GM21576 (cell line): ENCODE data around the gene RASL11A.
"Not testable (repeated sequence)": the region's sequence is repeated elsewhere in the genome, so short reads cannot be mapped to it uniquely, and the experiment has no call there.

Source experiments
- ATAC-seq: cut with Tn5 transposase; IDR thresholded peaks from one replicate; pipeline ENCODE4 v1.9.1; 2021; ENCODE audit warnings: mild to moderate bottlenecking, moderate library complexity; ENCODE audit not compliant: unreplicated experiment

RASL11A gene

DNA sequence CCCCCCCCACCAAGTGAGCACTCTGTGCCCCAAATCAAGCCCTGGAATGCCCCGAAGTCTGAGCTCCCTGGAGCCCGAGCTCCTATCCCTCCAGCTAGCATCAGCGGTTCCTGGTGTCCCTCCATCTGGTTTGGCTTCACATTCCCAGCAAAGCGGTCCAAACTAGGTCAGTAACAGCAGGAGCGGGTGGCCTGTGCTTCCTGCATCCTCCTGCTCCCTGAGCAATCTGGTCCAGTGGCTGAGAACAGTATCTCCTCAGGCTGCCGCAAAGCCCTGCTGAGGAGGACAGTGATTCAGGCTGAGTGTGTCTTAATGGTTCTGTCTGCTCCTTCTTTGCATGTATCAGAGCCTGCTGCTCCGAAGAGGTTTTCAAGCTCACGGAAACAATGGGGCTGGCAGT is 25.9 kb downstream of the RASL11A start:
- no peak for ATAC-seq

DNA sequence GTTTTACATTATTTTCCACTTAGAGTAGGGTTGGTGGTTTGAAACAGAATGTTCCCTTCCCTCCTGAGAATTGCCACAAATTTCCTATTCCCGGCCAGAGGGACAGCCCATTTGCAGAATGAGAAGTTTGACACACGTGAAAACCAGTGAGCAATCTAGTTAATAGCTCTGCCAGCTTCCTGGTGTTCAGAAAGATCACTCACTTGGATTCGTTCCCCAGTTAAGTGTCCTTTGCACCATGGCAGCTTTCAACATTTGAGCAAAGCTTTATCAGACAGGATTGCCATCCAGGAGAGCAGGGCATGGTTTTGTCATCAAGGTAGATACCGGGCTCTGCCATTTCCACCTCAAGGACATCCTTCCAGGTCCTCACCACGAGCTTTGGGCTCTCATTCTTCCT is 28.2 kb downstream of the RASL11A start:
- no peak for ATAC-seq

DNA sequence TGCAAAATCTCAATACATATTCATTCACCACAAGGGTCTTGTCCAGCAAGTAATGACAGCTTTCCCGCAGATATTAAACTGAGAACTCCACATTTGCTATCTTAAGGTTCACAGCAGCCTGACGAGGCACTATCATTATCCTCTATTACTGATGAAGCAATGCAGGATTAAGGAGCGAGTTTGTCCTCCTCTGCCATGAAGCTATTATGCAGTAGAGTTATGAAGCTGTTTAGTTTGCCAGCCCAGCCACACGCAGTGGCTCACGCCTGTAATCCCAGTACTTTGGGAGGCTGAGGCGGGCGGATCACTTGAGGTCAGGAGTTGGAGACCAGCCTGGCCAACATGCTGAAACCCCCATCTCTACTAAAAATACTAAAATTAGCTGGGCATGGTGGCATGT is 29.8 kb downstream of the RASL11A start:
- not testable (repeated sequence) for ATAC-seq

DNA sequence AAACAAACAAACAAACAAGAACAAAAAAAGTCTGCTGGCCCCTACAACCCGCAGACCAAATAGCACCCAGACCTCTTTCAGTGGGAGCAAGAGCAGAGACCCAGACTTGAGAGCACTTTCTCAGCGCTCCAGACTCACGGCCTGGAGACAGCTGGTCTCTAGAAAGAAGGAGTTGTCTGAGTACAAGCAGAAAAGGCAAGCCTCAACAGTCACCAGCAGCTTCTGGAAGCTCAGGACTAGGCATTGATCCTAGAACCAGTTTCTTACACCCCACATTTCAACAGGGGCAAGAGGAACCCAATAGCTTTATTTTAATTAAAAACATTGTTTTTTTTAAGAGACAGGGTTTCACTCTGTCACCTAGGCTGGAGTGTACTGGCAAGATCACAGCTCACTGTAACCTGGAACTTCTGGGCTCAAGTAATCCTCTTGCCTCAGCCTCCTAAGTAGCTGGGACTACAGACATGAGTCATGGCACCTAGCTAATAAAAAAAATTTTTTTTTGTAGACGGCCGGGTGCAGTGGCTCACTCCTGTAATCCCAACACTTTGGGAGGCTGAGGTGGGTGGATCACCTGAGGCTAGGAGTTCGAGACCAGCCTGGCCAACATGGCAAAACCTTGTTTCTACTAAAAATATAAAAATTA is 30.4 kb downstream of the RASL11A start:
- no peak for ATAC-seq

DNA sequence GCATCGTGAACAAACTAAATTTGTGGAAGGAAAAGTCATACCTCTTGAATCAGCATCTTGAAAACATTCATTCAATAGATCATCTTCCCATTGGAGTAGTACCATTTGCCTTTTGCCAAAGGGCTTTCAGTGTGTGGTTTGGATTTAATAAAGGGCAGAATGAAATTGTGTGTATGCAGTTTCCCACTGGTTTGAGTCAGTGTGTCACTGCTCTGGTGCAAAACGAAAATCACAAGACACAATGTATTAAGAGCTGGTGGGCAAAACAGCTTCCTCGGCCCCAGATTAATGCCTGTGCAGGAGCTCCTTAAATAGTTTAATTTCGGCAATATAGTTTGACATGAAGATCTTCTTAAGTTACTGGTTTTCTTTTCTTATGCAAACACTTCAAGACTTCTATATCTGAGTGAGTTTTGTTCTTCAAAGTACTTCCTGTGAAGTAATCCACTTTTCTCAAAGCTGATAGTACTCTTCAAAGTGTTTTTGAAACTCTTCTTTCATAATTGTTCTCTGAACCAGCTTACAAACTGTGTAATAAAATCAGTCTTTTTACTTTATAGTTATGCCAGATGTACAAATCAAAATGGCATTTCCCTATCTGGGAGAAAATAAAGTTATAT is 32.1 kb downstream of the RASL11A start:
- ATAC-seq, result no peak

DNA sequence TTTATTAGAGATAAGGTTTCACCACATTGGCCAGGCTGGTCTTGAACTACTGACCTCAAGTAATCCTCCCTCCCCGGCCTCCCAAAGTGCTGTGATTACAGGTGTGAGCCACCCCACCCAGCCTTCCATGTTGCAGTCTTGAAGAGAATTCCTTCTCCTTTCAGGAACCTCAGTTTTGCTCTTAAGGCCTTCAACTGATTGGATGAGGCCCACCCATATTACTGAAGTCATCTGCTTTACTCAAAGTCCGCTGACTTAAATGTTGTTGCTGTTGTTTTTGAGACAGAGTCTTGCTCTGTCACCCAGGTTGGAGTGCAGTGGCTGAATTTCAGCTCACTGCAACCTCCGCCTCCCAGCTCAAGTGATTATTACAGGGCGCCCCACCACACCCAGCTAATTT is 33.5 kb downstream of the RASL11A start:
- ATAC-seq, result no peak

DNA sequence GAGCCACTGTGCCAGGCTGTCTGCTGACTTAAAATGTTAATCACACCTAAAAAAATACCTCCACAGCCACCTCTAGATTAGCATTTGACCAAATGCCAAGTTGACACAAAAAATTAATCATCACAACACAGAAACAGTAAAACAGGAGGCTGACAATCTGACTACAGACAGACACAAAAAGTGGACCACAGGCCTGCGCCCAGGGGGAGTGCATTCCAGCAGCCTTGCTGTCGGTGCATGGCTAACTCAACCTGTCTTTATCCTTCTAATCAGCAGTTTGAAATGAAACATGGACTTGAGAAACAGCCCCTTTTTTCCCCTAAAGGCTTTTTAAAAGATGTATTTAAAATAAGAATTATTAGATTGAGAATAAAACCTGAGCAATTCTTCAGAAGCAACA is 34.0 kb downstream of the RASL11A start:
- ATAC-seq, result no peak

DNA sequence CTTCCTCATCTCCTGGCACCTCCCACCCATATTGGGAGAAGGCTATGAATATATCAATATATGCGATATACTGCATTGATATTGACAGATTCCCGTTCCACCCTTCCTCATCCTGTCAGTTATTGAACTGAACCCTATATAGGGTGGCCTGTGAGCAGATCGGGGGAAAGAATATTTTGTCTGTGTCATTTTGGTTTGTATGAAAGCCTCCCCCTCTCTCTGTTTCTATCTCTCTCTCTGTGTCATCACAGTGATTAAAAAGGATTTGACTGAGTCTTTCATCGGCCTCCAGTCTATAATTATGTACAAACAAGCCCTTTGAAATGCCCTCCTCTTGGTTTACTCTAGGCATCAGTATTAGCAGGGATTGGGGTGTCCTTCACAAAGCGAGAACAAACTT is 35.7 kb downstream of the RASL11A start:
- no peak for ATAC-seq

DNA sequence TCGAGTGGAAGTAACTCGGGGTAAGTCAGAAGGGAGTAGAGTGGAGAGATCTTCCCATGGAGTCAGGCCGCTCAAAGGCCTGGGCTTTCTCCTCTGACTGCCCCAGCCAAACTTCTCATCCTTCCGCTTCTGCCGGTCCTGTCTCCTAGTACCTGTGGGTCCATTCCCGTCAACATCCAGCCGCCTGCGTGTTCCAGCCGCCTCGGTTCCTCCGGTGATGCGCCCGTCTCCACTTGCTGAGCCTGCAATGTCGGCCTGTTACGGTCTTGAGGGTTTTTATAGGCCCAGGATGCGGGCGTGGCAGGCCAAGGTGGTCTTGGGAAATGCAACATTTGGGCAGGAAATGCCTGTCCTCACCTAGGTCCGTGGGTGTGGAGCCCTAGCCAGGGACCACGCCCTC is 38.3 kb downstream of the RASL11A start:
- ATAC-seq, result no peak

DNA sequence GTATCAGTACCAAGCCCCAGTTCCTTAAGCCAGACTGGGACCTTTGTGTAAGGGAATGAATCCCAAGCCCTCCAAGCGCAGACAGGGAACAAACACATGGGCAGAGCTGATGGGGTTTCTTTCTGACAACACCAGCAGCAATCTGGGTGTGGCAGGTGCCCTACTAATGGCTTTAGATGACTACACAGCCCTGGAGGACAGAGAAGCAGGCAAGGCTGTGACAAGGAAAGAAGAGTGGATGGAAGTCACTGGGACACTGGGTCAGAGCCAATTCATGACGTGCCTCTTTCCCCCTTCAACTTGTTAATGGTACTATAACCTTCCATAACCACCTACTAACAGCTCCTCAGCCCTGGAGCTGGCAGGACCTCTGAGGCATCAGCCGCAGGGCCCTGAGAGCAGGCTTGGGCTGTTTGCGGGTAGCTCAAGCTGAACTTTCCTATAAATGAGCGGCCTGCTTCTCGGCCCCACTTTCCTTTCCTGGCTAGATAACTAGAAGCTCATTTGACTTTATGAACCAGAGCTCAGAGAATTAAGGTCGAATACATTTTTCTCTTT is 38.9 kb downstream of the RASL11A start:
- ATAC-seq, result no peak

DNA sequence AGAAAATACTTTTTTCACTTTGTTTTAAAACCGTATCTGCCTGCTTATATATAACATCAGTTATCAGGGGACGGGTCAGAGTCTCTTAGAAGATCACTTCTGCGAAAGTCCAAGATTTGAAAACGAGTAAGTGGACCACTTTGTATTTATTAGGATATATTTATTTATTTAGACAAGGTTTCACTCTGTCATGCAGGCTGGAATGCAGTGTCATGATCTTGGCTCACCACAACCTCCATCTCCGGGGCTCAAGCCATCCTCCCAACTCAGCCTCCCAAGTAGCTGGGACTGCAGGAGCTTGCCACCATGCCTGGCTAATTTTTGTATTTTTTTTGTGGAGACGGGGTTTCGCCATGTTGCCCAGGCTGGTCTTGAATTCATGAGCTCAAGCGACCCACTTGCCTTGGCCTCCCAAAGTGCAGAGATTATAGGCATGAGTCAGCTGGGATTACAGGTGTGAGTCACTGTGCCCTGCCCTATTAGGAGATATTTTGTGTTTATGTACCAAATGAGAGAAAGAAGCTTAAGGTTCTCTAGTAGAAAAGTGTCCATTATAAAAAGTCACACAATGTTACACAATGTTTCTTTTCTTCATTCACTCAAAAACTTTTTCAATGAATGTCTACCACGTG is 39.5 kb downstream of the RASL11A start:
- ATAC-seq, result no peak

DNA sequence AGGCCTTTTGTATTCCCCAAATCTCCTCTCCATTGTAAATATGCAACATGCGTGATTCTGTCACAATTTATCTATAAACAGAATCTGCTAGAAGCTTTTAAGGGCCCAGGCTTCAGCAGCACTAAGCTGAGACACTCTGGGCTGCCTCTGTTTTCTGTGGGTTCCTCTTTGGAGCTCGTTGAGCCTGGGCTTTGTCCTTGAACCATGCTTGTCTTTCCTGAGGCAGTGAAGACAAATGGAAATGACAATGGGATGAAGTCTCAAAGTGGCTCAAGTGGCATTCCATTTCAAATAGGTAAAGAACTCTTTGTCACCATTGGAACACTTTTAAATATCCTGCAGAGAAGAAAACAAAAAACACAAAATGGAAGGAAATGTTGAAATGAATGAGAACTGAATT is 40.3 kb downstream of the RASL11A start:
- ATAC-seq, result no peak

DNA sequence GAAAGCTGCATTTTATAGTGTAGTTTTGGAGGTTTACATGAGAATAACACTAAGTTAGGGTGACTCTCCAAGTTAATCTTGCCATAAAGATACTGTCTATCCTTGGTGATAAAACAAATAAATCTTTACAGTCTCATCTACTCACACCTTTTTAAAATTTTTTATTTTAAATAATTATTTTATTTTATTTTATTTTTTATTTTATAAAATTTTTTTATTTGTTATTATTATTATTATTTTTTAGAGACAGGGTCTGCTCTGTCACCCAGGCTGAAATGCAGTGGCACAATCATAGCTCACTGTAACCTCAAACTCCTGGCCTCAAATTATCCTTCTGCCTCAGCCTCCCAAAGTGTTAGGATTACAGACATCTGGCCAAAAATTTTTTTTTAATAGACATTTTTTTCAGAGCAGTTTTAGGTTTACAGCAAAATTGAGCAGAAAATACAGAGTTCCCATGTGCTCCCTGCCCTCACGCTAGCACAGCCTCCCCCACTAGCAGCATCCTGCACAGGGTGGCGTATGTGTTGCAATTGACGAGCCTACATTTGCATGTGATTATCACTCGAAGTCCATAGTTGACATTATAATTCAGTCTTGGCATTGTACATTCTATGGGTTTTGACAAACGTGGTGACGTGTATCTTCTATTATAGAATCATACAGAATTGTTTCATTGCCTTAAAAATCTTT is 41.0 kb downstream of the RASL11A start:
- ATAC-seq, result no peak

DNA sequence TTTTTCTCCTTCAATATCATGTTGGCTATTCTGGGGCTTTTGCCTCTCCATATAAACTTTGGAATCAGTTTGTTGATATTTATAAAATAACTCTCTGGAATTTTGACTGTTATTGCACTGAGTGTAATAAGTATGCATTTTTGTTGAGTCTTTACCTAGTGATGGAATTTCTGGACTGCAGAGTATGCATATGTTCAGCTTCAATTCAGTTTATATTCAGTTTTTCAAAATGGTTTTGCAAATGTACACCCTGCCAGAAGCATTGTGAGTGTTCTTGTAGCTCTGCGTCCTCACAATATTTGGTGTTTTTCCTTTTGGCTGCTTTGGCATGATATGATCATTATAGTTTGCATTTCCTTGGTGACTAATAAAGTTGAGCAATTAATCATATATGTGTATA is 43.1 kb downstream of the RASL11A start:
- no peak for ATAC-seq

DNA sequence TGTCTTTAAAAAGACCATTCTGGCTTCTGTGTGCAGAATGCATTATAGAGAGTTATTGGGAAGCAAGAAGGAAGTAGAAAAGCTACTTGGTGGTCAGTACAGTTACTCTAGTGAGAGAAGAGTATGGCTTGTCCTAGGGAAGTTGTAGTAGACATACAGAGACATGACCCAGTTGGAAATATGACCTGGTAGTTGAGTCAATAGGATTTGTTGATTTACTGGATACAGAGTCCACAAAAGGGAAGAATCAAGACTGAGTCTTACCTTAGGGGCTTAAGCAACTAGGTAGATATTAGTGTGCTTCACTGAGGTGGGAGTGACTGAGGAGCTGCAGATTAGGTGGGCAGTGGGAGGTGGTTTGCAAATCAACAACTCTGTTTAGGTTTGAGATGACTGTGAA is 48.8 kb downstream of the RASL11A start:
- ATAC-seq, result no peak

DNA sequence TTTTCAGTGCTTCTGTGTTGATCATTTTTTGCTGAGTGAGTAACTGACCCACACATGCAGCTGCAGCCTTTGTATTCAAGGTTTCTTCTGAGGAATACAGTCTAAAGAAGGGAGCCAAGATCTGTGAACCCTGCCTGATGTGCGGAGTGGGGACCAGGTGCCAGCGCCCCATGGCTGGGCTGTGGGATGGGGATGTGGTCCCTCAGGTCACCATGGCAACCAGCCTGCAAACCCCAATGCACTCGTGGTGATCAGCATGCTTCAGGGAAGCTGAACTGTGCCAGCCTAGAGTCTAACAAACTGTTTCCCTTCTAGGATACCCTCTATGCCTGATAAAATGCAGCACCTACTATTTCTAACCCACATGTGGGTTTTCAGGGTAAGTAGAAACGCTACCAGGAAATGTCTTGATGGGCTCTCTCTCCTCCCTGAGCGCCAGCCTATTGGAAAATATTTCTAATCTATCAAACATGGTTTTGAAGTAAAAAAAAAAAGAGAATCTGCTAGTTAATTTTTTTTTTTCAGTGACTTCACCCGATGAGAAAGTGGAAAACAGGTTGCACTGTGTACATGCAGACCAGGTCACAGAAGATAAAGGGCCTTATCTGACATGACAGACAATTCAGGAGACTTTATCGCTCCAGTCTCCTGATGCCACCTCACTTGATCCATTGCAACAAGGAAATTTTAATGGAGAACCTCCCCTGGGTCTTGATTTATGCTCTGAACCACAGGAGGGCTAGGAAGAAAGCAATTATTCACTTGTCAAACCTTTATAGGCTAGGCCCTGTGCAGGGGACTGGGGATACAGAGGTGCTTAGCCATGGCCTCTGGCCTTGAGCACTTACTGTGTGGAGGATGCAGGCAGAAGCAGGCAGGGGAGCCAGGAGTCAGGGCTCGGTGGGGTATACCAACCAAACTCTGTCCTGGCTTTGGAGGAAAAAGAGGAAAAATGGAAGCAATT is 51.1 kb downstream of the RASL11A start:
- no peak for ATAC-seq

DNA sequence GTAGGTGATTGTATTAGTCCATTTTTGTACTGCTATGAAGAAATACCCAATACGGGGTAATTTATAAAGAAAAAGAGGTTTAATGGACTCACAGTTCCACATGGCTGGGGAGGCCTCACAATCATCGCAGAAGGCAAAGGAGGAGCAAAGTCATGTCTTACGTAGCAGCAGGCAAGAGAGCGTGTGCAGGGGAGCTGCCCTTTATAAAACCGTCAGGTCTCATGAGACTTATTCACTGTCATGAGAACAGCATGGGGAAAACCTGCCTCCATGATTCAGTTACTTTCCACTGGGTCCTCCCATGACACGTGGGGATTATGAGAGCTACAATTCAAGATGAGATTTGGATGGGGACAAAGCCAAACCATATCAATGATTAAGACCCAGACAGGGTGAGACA is 51.8 kb downstream of the RASL11A start:
- ATAC-seq, result not testable (repeated sequence)
